ENCODE data around the gene GPANK1.

Gene GPANK1

GRCh38 chr6:31686483-31686882, 21.7 kb upstream of the GPANK1 start:
- no peak for TF ChIP-seq CTCF (conservative IDR thresholded peaks at IDR 0.05; ENCODE audit: low read depth, low read length)
- no peak for DNase-seq (ENCODE audit: low read depth)
- no peak overlapping the region for H3K4me3 ChIP-seq (ENCODE audit: low read depth, low read length)

- no peak for DNase-seq (ENCODE audit: low read depth)
- TF ChIP-seq CTCF (conservative IDR thresholded peaks at IDR 0.05; ENCODE audit: low read depth, low read length), result no peak
- no peak overlapping the region for H3K4me3 ChIP-seq (ENCODE audit: low read depth, low read length)
Observed at GRCh38 chr6:31683591-31683990, 18.8 kb upstream of the GPANK1 start.

- no peak for TF ChIP-seq CTCF (conservative IDR thresholded peaks at IDR 0.05; ENCODE audit: low read depth, low read length)
- peak; percentile 18 for DNase-seq (ENCODE audit: low read depth)
- H3K4me3 ChIP-seq (ENCODE audit: low read depth, low read length), result peak overlapping the region; percentile 61
Observed at GRCh38 chr6:31681135-31681671, 16.4 kb upstream of the GPANK1 start.

GRCh38 chr6:31680226-31681134, 15.7 kb upstream of the GPANK1 start, which contains the start of gene LY6G5C:
LY6G5C (minus strand) TSS chr6:31681067; CDS start chr6:31680373, 694 bp downstream.
- H3K4me3 ChIP-seq (ENCODE audit: low read depth, low read length), result peak within 1 kb of the TSS; percentile 61
- TF ChIP-seq CTCF (conservative IDR thresholded peaks at IDR 0.05; ENCODE audit: low read depth, low read length), result peak; percentile 86
- peak; percentile 96 for DNase-seq (ENCODE audit: low read depth)

- no peak overlapping the region for H3K4me3 ChIP-seq (ENCODE audit: low read depth, low read length)
- TF ChIP-seq CTCF (conservative IDR thresholded peaks at IDR 0.05; ENCODE audit: low read depth, low read length), result no peak
- no peak for DNase-seq (ENCODE audit: low read depth)
Observed at GRCh38 chr6:31677955-31678354, 13.2 kb upstream of the GPANK1 start.

GRCh38 chr6:31676904-31677303, 12.1 kb upstream of the GPANK1 start:
- H3K4me3 ChIP-seq (ENCODE audit: low read depth, low read length), result no peak overlapping the region
- no peak for TF ChIP-seq CTCF (conservative IDR thresholded peaks at IDR 0.05; ENCODE audit: low read depth, low read length)
- no peak for DNase-seq (ENCODE audit: low read depth)

Data from choroid plexus epithelial cell (primary cell).